H9 (cell line): ENCODE measurements around the gene NCBP1. TPM values are rescaled to one million over a fixed set of nuclear protein-coding genes. Genes with fewer than 3 reads are reported as not detected.

ENCODE experiments used
- DNase-seq: peaks from one replicate; pipeline ENCODE4 v3.0.0-alpha.2; 2017
- H2AFZ ChIP-seq: one replicate; pipeline ENCODE4 v1.6.1; 2013; ENCODE audit warnings: mild to moderate bottlenecking, low read length, control low read depth, moderate library complexity
- H2AK5ac ChIP-seq: 2 replicates; pipeline ENCODE4 v1.6.1; 2013; ENCODE audit warnings: low read length, control low read depth, mixed read lengths; ENCODE audit not compliant: insufficient read length
- H2BK120ac ChIP-seq: one replicate; pipeline ENCODE4 v1.6.1; 2013; ENCODE audit warnings: low read depth, mild to moderate bottlenecking, low read length, control low read depth, inconsistent platforms; ENCODE audit not compliant: poor library complexity, severe bottlenecking
- H2BK12ac ChIP-seq: 2 replicates; pipeline ENCODE4 v1.6.1; 2013; ENCODE audit warnings: low read length, control low read depth, mixed read lengths, low read depth; ENCODE audit not compliant: insufficient read length
- H2BK15ac ChIP-seq: 2 replicates; pipeline ENCODE4 v1.6.1; 2013; ENCODE audit warnings: low read depth, low read length, control low read depth
- H2BK20ac ChIP-seq: one replicate; pipeline ENCODE4 v1.6.1; 2013; ENCODE audit warnings: low read depth, mild to moderate bottlenecking, low read length, control low read depth, inconsistent platforms; ENCODE audit not compliant: poor library complexity, severe bottlenecking
- H2BK5ac ChIP-seq: 2 replicates; pipeline ENCODE4 v1.6.1; 2013; ENCODE audit warnings: low read length, control low read depth, mixed read lengths; ENCODE audit not compliant: insufficient read length
- H3K14ac ChIP-seq: 2 replicates; pipeline ENCODE4 v1.6.1; 2013; ENCODE audit warnings: low read length, control low read depth; ENCODE audit not compliant: insufficient read depth
- H3K18ac ChIP-seq: 2 replicates; pipeline ENCODE4 v1.6.1; 2013; ENCODE audit warnings: low read depth, mild to moderate bottlenecking, mixed read lengths, low read length, control low read depth; ENCODE audit not compliant: insufficient read length
- H3K23ac ChIP-seq: 2 replicates; pipeline ENCODE4 v1.6.1; 2013; ENCODE audit warnings: low read length, control low read depth, mixed read lengths, low read depth; ENCODE audit not compliant: insufficient read length
- H3K23me2 ChIP-seq: 2 replicates; pipeline ENCODE4 v1.6.1; 2013; ENCODE audit warnings: low read depth, mild to moderate bottlenecking, mixed read lengths, low read length, control low read depth; ENCODE audit not compliant: insufficient read length, poor library complexity, severe bottlenecking
- H3K27ac ChIP-seq: 2 replicates; pipeline ENCODE4 v1.5.1; 2013; ENCODE audit warnings: low read length, control low read depth, mixed read lengths, low read depth; ENCODE audit not compliant: insufficient read length
- H3K27me3 ChIP-seq: 2 replicates; pipeline ENCODE4 v1.6.1; 2013; ENCODE audit warnings: low read length, control low read depth, inconsistent platforms; ENCODE audit not compliant: insufficient read depth
- H3K4ac ChIP-seq: 2 replicates; pipeline ENCODE4 v1.6.1; 2013; ENCODE audit warnings: low read depth, mild to moderate bottlenecking, control low read depth, inconsistent platforms, low read length, moderate library complexity
- H3K4me1 ChIP-seq: 2 replicates; pipeline ENCODE4 v1.6.1; 2013; ENCODE audit warnings: low read length, control low read depth, inconsistent platforms; ENCODE audit not compliant: insufficient read depth
- H3K4me2 ChIP-seq: 2 replicates; pipeline ENCODE4 v1.6.1; 2013; ENCODE audit warnings: low read length, control low read depth, mixed read lengths; ENCODE audit not compliant: insufficient read length, insufficient read depth
- H3K56ac ChIP-seq: 2 replicates; pipeline ENCODE4 v1.6.1; 2013; ENCODE audit warnings: low read depth, mild to moderate bottlenecking, mixed read lengths, low read length, control low read depth; ENCODE audit not compliant: insufficient read length
- H3K79me1 ChIP-seq: 2 replicates; pipeline ENCODE4 v1.6.1; 2013; ENCODE audit warnings: low read depth, mild to moderate bottlenecking, moderate library complexity, low read length, control low read depth, inconsistent platforms; ENCODE audit not compliant: insufficient read depth, poor library complexity, severe bottlenecking
- H3K79me2 ChIP-seq: 2 replicates; pipeline ENCODE4 v1.6.1; 2013; ENCODE audit warnings: low read length, control low read depth, inconsistent platforms; ENCODE audit not compliant: insufficient read depth
- H3K9ac ChIP-seq: 2 replicates; pipeline ENCODE4 v1.6.1; 2013; ENCODE audit warnings: low read length, control low read depth, mixed read lengths; ENCODE audit not compliant: insufficient read length; ENCODE audit errors: extremely low read depth
- H3K9me3 ChIP-seq: one replicate; pipeline ENCODE4 v1.6.1; 2013; ENCODE audit warnings: low read depth, low read length, inconsistent platforms; ENCODE audit not compliant: control insufficient read depth
- H3T11ph ChIP-seq: one replicate; pipeline ENCODE4 v1.6.1; 2013; ENCODE audit warnings: mild to moderate bottlenecking, low read length, control low read depth, inconsistent platforms
- H4K20me1 ChIP-seq: one replicate; pipeline ENCODE4 v1.6.1; 2013; ENCODE audit not compliant: control insufficient read depth, insufficient read length, insufficient read depth
- H4K5ac ChIP-seq: 2 replicates; pipeline ENCODE4 v1.6.1; 2013; ENCODE audit warnings: low read depth, mild to moderate bottlenecking, mixed read lengths, low read length, control low read depth; ENCODE audit not compliant: insufficient read length
- H4K8ac ChIP-seq: replicated peaks from 2 replicates; pipeline ENCODE4 v1.6.1; 2013; ENCODE audit warnings: low read length, control low read depth, mixed read lengths, low read depth; ENCODE audit not compliant: insufficient read length
- H4K91ac ChIP-seq: 2 replicates; pipeline ENCODE4 v1.6.1; 2013; ENCODE audit warnings: low read depth, mild to moderate bottlenecking, moderate library complexity, mixed read lengths, low read length, control low read depth; ENCODE audit not compliant: insufficient read length
- H3K27ac Mint-ChIP-seq, 3 experiments: 2 replicates in 2 of 3; 3 replicates in 1 of 3; pipeline ENCODE4 v1.8.0; 2020 to 2021; ENCODE audit warnings: mixed read lengths in 3 of 3, mild to moderate bottlenecking in 1 of 3, moderate library complexity in 1 of 3
- H3K27me3 Mint-ChIP-seq: 2 replicates; pipeline ENCODE4 v1.8.0; 2021; ENCODE audit warnings: low read depth, mild to moderate bottlenecking, moderate library complexity, mixed read lengths
- H3K36me3 Mint-ChIP-seq, 3 experiments: 2 replicates in 2 of 3; 3 replicates in 1 of 3; pipeline ENCODE4 v1.8.0; 2020 to 2021; ENCODE audit warnings: low read depth in 3 of 3, mixed read lengths in 3 of 3; ENCODE audit not compliant: insufficient read depth in 1 of 3
- H3K4me1 Mint-ChIP-seq, 2 experiments: 2 replicates each; pipeline ENCODE4 v1.8.0; 2020; ENCODE audit warnings: mixed read lengths in 2 of 2
- H3K4me3 Mint-ChIP-seq, 2 experiments: 2 replicates in 1 of 2; 3 replicates in 1 of 2; pipeline ENCODE4 v1.8.0; 2020 to 2021; ENCODE audit warnings: mild to moderate bottlenecking in 2 of 2, mixed read lengths in 2 of 2, moderate library complexity in 1 of 2
- H3K9me3 Mint-ChIP-seq, 2 experiments: 2 replicates in 1 of 2; 3 replicates in 1 of 2; pipeline ENCODE4 v1.8.0; 2020; ENCODE audit warnings: mild to moderate bottlenecking in 2 of 2, mixed read lengths in 2 of 2, moderate library complexity in 1 of 2
- CTCF ChIP-seq: fragments of 200-600 bp; sonication (generic); conservative IDR thresholded peaks from 3 replicates; pipeline ENCODE4 v1.8.0; 2021; ENCODE audit warnings: antibody characterized with exemption, mild to moderate bottlenecking
- WGBS: extraction: QIAGEN DNeasy Blood & Tissue Kit; methylation state at CpG from one replicate; pipeline ENCODE4 v1.1.7; 2013; ENCODE audit warnings: missing lambda C conversion rate, low lambda C conversion rate, mixed read lengths; ENCODE audit not compliant: insufficient read length; ENCODE audit errors: extremely low coverage; 5-methylcytosine and 5-hydroxymethylcytosine counted together
- total RNA-seq: library from RNA; stranded (reverse); gene quantifications from 2 replicates; pipeline ENCODE4 v1.2.1, GENCODE V29; 2021

The NCBP1 gene
- total RNA-seq, 1 experiment from 2014 or later: 55.7 TPM

DNA sequence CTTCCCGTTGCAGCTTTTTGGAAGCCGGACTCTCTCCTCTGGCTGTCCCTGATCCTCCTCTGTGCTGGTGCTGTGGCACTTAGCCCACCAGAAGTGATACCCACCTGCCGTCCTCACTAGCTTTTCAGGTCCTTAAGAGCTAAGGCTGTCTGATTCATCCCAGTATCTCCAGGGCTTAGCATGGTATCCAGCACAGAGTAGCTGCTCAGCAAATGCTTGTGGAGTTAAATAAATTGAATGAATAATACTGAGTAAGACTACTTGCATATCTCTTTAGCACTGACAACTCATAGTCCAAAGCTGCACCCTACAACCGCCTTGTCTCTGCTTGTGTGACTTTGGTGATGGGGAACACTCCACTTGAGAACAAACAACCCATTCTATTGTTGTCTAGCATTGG lies 71.2 kb downstream of the NCBP1 start:
- Histone ChIP-seq H3K4ac (no peak overlapping the region), H2BK12ac (no peak overlapping the region), H4K8ac (no peak overlapping the region), H2BK120ac (no peak overlapping the region), H4K5ac (no peak overlapping the region), H3K79me2 (no peaks in the 10 kb centered on the region), H2AFZ (no peak overlapping the region), H3K27ac (no peak overlapping the region), H3K9me3 (no peaks in the 10 kb centered on the region), H3T11ph (no peak overlapping the region), H3K27me3 (no peaks in the 10 kb centered on the region), H3K79me1 (no peaks in the 10 kb centered on the region), H3K56ac (no peak overlapping the region), H3K4me2 (no peak overlapping the region), H3K23ac (no peak overlapping the region), H3K18ac (no peak overlapping the region), H3K9ac (no peak overlapping the region), H2BK20ac (no peak overlapping the region), H3K23me2 (no peaks in the 10 kb centered on the region), H3K4me1 (no peaks in the 10 kb centered on the region), H3K14ac (no peak overlapping the region), H4K91ac (no peak overlapping the region), H2BK15ac (no peak overlapping the region), H4K20me1 (no peaks in the 10 kb centered on the region), H2BK5ac (no peak overlapping the region), H2AK5ac (no peak overlapping the region)
- WGBS: no CpG with 5 or more reads among the region's 4 CpGs
- Mint-ChIP-seq H3K27ac (no peak overlapping the region), H3K36me3 (no peaks in the 10 kb centered on the region), H3K9me3 (no peaks in the 10 kb centered on the region), H3K4me3 (no peak overlapping the region), H3K4me1 (peaks cover 0 to 6% of the 10 kb centered on the region in 2 experiments; a peak in 1 of 4 replicates), H3K27me3 (peaks cover 42% of the 10 kb centered on the region)
- no peak for TF ChIP-seq CTCF
- DNase-seq: no peak
